Measurements from ENCODE around the gene KLF4. TPM values are rescaled to one million over a fixed set of nuclear protein-coding genes. Genes with fewer than 3 reads are reported as not detected.

The KLF4 gene
- total RNA-seq, 1 experiment from 2014 or later, result 7.1 TPM

DNA sequence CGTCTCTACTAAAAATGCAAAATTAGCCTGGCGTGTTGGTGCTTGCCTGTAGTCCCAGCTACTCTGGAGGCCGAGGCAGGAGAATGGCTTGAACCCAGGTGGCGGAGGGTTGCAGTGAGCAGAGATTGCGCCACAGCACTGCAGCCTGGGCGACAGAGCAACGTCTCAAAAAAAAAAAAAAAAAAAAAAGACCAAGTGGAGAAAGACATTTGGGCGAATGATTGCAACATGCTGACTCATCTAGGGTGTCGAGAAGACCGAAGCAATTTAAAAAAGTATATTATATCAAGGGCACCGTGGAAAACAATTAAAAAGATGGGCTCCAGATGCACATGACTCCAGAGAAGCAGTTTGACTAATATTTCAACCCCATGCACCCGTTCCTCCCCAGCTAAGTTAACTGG, 9.2 kb downstream of the KLF4 start:
- no peaks in the 10 kb centered on the region for H3K27me3 Mint-ChIP-seq (ENCODE audit: low read depth)
- Histone ChIP-seq H4K20me1 (ENCODE audit: control insufficient read depth, insufficient read depth, insufficient read length) (no peaks in the 10 kb centered on the region), H4K5ac (ENCODE audit: insufficient read length, low read depth, low read length) (no peak overlapping the region), H2AK5ac (ENCODE audit: insufficient read length, low read length) (no peak overlapping the region), H3K9ac (ENCODE audit: extremely low read depth, insufficient read length, low read length) (no peak overlapping the region), H4K8ac (replicated peaks; ENCODE audit: insufficient read length, low read depth, low read length) (no peak overlapping the region), H3K14ac (ENCODE audit: insufficient read depth, low read length) (no peak overlapping the region), H2BK5ac (ENCODE audit: insufficient read length, low read length) (no peak overlapping the region), H3K18ac (ENCODE audit: insufficient read length, low read depth, low read length) (no peak overlapping the region), H2AFZ (ENCODE audit: low read length) (no peak overlapping the region), H3K23ac (ENCODE audit: insufficient read length, low read depth, low read length) (no peak overlapping the region), H3K27ac (ENCODE audit: insufficient read length, low read depth, low read length) (no peak overlapping the region), H3K4ac (ENCODE audit: low read depth, low read length) (no peak overlapping the region), H2BK15ac (ENCODE audit: low read depth, low read length) (no peak overlapping the region), H3K79me2 (ENCODE audit: insufficient read depth, low read length) (no peaks in the 10 kb centered on the region), H3K79me1 (ENCODE audit: insufficient read depth, low read depth, low read length, poor library complexity, severe bottlenecking) (no peaks in the 10 kb centered on the region), H3K27me3 (ENCODE audit: insufficient read depth, low read length) (no peaks in the 10 kb centered on the region; the same call in 1 of the 2 replicates), H3K9me3 (ENCODE audit: control insufficient read depth, low read depth, low read length) (no peaks in the 10 kb centered on the region), H3K56ac (ENCODE audit: insufficient read length, low read depth, low read length) (no peak overlapping the region), H3K23me2 (ENCODE audit: insufficient read length, low read depth, low read length, poor library complexity, severe bottlenecking) (no peaks in the 10 kb centered on the region), H3K4me2 (ENCODE audit: insufficient read depth, insufficient read length, low read length) (no peak overlapping the region), H2BK20ac (ENCODE audit: low read depth, low read length, poor library complexity, severe bottlenecking) (no peak overlapping the region), H3K4me1 (ENCODE audit: insufficient read depth, low read length) (no peaks in the 10 kb centered on the region), H4K91ac (ENCODE audit: insufficient read length, low read depth, low read length) (no peak overlapping the region), H2BK120ac (ENCODE audit: low read depth, low read length, poor library complexity, severe bottlenecking) (no peak overlapping the region), H2BK12ac (ENCODE audit: insufficient read length, low read depth, low read length) (no peak overlapping the region), H3T11ph (ENCODE audit: low read length) (no peak overlapping the region)
- H3K4me1 Mint-ChIP-seq, result peaks cover 2 to 6% of the 10 kb centered on the region in 2 experiments; a peak in 2 of 4 replicates
- no peak for DNase-seq
- H3K9me3 Mint-ChIP-seq, result no peaks in the 10 kb centered on the region
- TF ChIP-seq, protein P1, sequence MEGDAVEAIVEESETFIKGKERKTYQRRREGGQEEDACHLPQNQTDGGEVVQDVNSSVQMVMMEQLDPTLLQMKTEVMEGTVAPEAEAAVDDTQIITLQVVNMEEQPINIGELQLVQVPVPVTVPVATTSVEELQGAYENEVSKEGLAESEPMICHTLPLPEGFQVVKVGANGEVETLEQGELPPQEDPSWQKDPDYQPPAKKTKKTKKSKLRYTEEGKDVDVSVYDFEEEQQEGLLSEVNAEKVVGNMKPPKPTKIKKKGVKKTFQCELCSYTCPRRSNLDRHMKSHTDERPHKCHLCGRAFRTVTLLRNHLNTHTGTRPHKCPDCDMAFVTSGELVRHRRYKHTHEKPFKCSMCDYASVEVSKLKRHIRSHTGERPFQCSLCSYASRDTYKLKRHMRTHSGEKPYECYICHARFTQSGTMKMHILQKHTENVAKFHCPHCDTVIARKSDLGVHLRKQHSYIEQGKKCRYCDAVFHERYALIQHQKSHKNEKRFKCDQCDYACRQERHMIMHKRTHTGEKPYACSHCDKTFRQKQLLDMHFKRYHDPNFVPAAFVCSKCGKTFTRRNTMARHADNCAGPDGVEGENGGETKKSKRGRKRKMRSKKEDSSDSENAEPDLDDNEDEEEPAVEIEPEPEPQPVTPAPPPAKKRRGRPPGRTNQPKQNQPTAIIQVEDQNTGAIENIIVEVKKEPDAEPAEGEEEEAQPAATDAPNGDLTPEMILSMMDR (conservative IDR thresholded peaks at IDR 0.05), result no peak
- H3K4me3 Mint-ChIP-seq, result no peak overlapping the region
- H3K27ac Mint-ChIP-seq, result no peak overlapping the region
- WGBS (ENCODE audit: extremely low coverage, insufficient read length, low lambda C conversion rate), result no CpG with 5 or more reads among the region's 12 CpGs
- peaks cover 0 to 3% (median 3%) of the 10 kb centered on the region in 3 experiments; a peak in 4 of 7 replicates for H3K36me3 Mint-ChIP-seq (ENCODE audit: insufficient read depth in 1 of 3, low read depth in 3 of 3)

All from H9 (cell line).